ENCODE measurements around the gene ANKRD18A. TPM values are rescaled to one million over a fixed set of nuclear protein-coding genes. Genes with fewer than 3 reads are reported as not detected.

ANKRD18A gene
- total and polyA plus RNA-seq, 2 experiments from 2014 or later: 0.53 to 0.59 TPM

DNA sequence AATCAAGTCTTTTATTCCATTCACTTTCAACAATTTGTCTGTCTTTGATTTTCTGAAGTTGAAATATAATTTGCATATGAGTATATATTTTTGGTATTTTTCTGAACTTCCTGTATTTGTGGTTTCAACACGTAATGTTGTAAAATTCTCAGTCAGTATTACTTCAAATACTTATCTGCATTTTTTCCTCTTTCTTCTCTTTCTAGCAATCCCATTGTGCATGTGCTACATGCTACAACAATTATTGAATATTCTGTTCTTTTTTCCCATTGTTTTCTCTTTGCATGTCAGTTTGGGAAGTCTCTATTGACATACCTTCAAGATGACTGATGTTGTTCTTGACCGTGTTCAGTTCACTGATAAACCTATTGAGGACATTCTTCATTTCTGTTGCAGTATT lies 5.6 kb upstream of the ANKRD18A start:
- no peaks in the 10 kb centered on the region for H3K36me3 ChIP-seq (replicated peaks; ENCODE audit: insufficient read depth, low read depth)
- TF ChIP-seq EZH2phosphoT487 (IDR thresholded peaks at IDR 0.05; ENCODE audit: low read depth, severe bottlenecking, unreplicated experiment) (no peak), EZH2 (IDR thresholded peaks at IDR 0.05; ENCODE audit: borderline replicate concordance) (no peak)
- TF ChIP-seq, protein P1, sequence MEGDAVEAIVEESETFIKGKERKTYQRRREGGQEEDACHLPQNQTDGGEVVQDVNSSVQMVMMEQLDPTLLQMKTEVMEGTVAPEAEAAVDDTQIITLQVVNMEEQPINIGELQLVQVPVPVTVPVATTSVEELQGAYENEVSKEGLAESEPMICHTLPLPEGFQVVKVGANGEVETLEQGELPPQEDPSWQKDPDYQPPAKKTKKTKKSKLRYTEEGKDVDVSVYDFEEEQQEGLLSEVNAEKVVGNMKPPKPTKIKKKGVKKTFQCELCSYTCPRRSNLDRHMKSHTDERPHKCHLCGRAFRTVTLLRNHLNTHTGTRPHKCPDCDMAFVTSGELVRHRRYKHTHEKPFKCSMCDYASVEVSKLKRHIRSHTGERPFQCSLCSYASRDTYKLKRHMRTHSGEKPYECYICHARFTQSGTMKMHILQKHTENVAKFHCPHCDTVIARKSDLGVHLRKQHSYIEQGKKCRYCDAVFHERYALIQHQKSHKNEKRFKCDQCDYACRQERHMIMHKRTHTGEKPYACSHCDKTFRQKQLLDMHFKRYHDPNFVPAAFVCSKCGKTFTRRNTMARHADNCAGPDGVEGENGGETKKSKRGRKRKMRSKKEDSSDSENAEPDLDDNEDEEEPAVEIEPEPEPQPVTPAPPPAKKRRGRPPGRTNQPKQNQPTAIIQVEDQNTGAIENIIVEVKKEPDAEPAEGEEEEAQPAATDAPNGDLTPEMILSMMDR (IDR thresholded peaks at IDR 0.05; ENCODE audit: poor library complexity): no peak
- WGBS (ENCODE audit: low lambda C conversion rate, missing lambda C conversion rate): 86% methylated on average over 2 of the region's 2 CpGs

DNA sequence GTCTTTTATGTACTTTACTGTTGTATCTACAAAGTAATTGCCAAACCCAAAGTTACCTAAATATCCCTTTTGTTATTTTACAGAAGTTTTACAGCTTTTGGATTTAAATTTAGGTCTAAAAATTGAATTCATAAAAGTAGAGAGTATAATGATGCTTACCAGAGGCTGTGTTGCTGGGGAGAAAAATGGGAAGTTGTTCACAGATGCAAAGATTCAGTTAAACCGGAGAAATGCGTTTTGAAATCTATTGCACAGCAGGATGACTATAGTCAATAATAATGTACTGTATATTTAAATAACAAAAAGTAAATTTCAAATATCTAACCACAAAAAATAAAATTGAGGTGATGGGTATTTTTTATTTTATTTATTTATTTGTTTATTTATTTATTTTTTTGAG lies 2.6 kb upstream of the ANKRD18A start:
- Histone ChIP-seq H3K27me3 (peaks cover 53% of the 10 kb centered on the region), H3K36me3 (replicated peaks; ENCODE audit: insufficient read depth, low read depth) (no peaks in the 10 kb centered on the region), H3K79me2 (no peaks in the 10 kb centered on the region), H3K4me1 (ENCODE audit: insufficient read depth) (peaks cover 25% of the 10 kb centered on the region), H2AFZ (no peak overlapping the region), H3K9me3 (ENCODE audit: low read depth) (no peaks in the 10 kb centered on the region), H3K4me2 (no peak overlapping the region), H4K20me1 (ENCODE audit: insufficient read depth, poor library complexity, severe bottlenecking) (no peaks in the 10 kb centered on the region), H3K27ac (no peak overlapping the region), H3K4me3 (no peak overlapping the region), H3K9me2 (replicated peaks; ENCODE audit: insufficient read depth) (no peaks in the 10 kb centered on the region)
- TF ChIP-seq EZH2 (IDR thresholded peaks at IDR 0.05; ENCODE audit: borderline replicate concordance) (no peak), EZH2phosphoT487 (IDR thresholded peaks at IDR 0.05; ENCODE audit: low read depth, severe bottlenecking, unreplicated experiment) (no peak)
- TF ChIP-seq, protein P1 (IDR thresholded peaks at IDR 0.05; ENCODE audit: poor library complexity): no peak
- no peak for DNase-seq (ENCODE audit: low spot score)
- 91% methylated on average over 2 of the region's 2 CpGs for WGBS (ENCODE audit: low lambda C conversion rate, missing lambda C conversion rate)

More for the DNA sequence above, 5.6 kb upstream of the ANKRD18A start:
- H3K9me2 ChIP-seq (replicated peaks; ENCODE audit: insufficient read depth): no peaks in the 10 kb centered on the region
- no peak overlapping the region for H3K4me3 ChIP-seq
- H2AFZ ChIP-seq: no peak overlapping the region
- peaks cover 14% of the 10 kb centered on the region for H3K4me1 ChIP-seq (ENCODE audit: insufficient read depth)
- peaks cover 36% of the 10 kb centered on the region for H3K27me3 ChIP-seq
- no peaks in the 10 kb centered on the region for H3K9me3 ChIP-seq (ENCODE audit: low read depth)
- no peaks in the 10 kb centered on the region for H3K79me2 ChIP-seq
- H3K27ac ChIP-seq: no peak overlapping the region
- no peaks in the 10 kb centered on the region for H4K20me1 ChIP-seq (ENCODE audit: insufficient read depth, poor library complexity, severe bottlenecking)
- no peak for DNase-seq (ENCODE audit: low spot score)
- H3K4me2 ChIP-seq: no peak overlapping the region

- WGBS (ENCODE audit: low lambda C conversion rate, missing lambda C conversion rate): 6% methylated on average over 29 of the region's 30 CpGs
- Histone ChIP-seq H3K9me2 (replicated peaks; ENCODE audit: insufficient read depth) (no peaks in the 10 kb centered on the region), H3K9me3 (ENCODE audit: low read depth) (no peaks in the 10 kb centered on the region), H3K4me1 (ENCODE audit: insufficient read depth) (peaks cover 25% of the 10 kb centered on the region), H3K36me3 (replicated peaks; ENCODE audit: insufficient read depth, low read depth) (no peaks in the 10 kb centered on the region), H3K27me3 (peaks cover 59% of the 10 kb centered on the region), H3K27ac (no peak overlapping the region), H3K79me2 (no peaks in the 10 kb centered on the region), H3K4me3 (no peak overlapping the region), H2AFZ (peak overlapping the region; percentile 77), H3K4me2 (peak overlapping the region; percentile 96), H4K20me1 (ENCODE audit: insufficient read depth, poor library complexity, severe bottlenecking) (no peaks in the 10 kb centered on the region)
- DNase-seq (ENCODE audit: low spot score): peak; percentile 30
- TF ChIP-seq EZH2phosphoT487 (IDR thresholded peaks at IDR 0.05; ENCODE audit: low read depth, severe bottlenecking, unreplicated experiment): no peak
- peak; percentile 97 for TF ChIP-seq EZH2 (IDR thresholded peaks at IDR 0.05; ENCODE audit: borderline replicate concordance)
- TF ChIP-seq, protein P1 (IDR thresholded peaks at IDR 0.05; ENCODE audit: poor library complexity): no peak
Measured at GRCh38 chr9:38622288-38622674, 1.9 kb upstream of the ANKRD18A start.

All from hepatocyte (in vitro differentiated cells).